Small intestine (tissue), 7 donors: ENCODE results near the gene SBNO1. TPM values are rescaled to one million over a fixed set of nuclear protein-coding genes. Genes with fewer than 3 reads are reported as not detected.
"Not testable (repeated sequence)": the region's sequence is repeated elsewhere in the genome, so short reads cannot be mapped to it uniquely, and the experiment has no call there.

Experiments
- DNase-seq, 2 donors: peaks; one replicate each; pipeline versions ENCODE4 v3.0.0 to v3.0.0-alpha.2; 2013
- FAIRE-seq: peaks from 2 replicates; lab custom pipeline; 2012; peaks lifted over from hg19 to GRCh38; lab: Jason Lieb, UNC
- H3K27ac ChIP-seq, 3 donors: one replicate each; pipeline ENCODE4 v1.5.1; 2013; ENCODE audit warnings: low read length in 2 of 3, mild to moderate bottlenecking in 2 of 3, control low read depth in 1 of 3, inconsistent platforms in 1 of 3, low read depth in 1 of 3, moderate library complexity in 1 of 3
- H3K27me3 ChIP-seq, 3 donors: one replicate each; pipeline ENCODE4 v1.6.1; 2013; ENCODE audit warnings: low read length in 3 of 3, inconsistent platforms in 1 of 3; ENCODE audit not compliant: control insufficient read depth in 3 of 3, insufficient read depth in 3 of 3
- H3K36me3 ChIP-seq, 3 donors: one replicate each; pipeline ENCODE4 v1.6.1; 2013; ENCODE audit warnings: low read length in 3 of 3, inconsistent platforms in 1 of 3, low read depth in 1 of 3, mild to moderate bottlenecking in 1 of 3, moderate library complexity in 1 of 3; ENCODE audit not compliant: control insufficient read depth in 3 of 3, insufficient read depth in 2 of 3
- H3K4me1 ChIP-seq, 3 donors: one replicate each; pipeline ENCODE4 v1.6.1; 2013; ENCODE audit warnings: low read length in 2 of 3, inconsistent platforms in 1 of 3, low read depth in 1 of 3, mild to moderate bottlenecking in 1 of 3, moderate library complexity in 1 of 3; ENCODE audit not compliant: control insufficient read depth in 3 of 3, insufficient read depth in 2 of 3
- H3K4me3 ChIP-seq, 3 donors: one replicate each; pipeline ENCODE4 v1.5.1; 2013; ENCODE audit warnings: low read length in 3 of 3, control low read depth in 1 of 3, inconsistent platforms in 1 of 3, low read depth in 1 of 3, mild to moderate bottlenecking in 1 of 3, moderate library complexity in 1 of 3
- H3K9me3 ChIP-seq, 2 donors: one replicate each; pipeline ENCODE4 v1.6.1; 2013; ENCODE audit warnings: low read depth in 1 of 2, low read length in 1 of 2; ENCODE audit not compliant: control insufficient read depth in 2 of 2, insufficient read depth in 1 of 2
- WGBS, 3 donors: extraction: QIAGEN DNeasy Blood & Tissue Kit; methylation state at CpG; one replicate each; pipeline ENCODE4 v1.1.7; 2013; 5-methylcytosine and 5-hydroxymethylcytosine counted together
- polyA plus RNA-seq, 4 donors: library from polyadenylated mRNA; stranded (reverse) in 3 of 4; unstranded in 1 of 4; fragments of 200-250 nt in 3 of 4; fragments of 120-200 nt in 1 of 4; gene quantifications; one replicate each; pipeline versions ENCODE4 v1.2.1 to v1.2.3, GENCODE V29; 2013
- donor health status: healthy with polysubstance abuse.
- donor health status: control.
- donor health status: control.
- donor health status: Bipolar disorder and iron deficiency.
- donor health status: healthy.

Gene SBNO1
- polyA plus RNA-seq, 4 donors: 5.1 to 19.9 (median 6.5) TPM

GRCh38 chr12:123387508-123388176 is 23.0 kb upstream of the SBNO1 start:
- peaks cover 4 to 26% (median 6%) of the 10 kb centered on the region in 3 donors for H3K36me3 ChIP-seq
- H3K27me3 ChIP-seq: no peaks in the 10 kb centered on the region
- no peak for DNase-seq
- H3K27ac ChIP-seq: peak overlapping the region; percentile 71 to 94 (median 87)
- no peaks in the 10 kb centered on the region for H3K9me3 ChIP-seq
- peak overlapping the region in 2 of 3 donors; percentile 56 to 90 for H3K4me3 ChIP-seq
- H3K4me1 ChIP-seq: peaks cover 3 to 29% (median 4%) of the 10 kb centered on the region in 3 donors
- no peak for FAIRE-seq
- WGBS, 3 donors: 58 to 68% (median 59%) methylated on average over 8 of the region's 8 CpGs

- H3K4me1 ChIP-seq: peaks cover 3 to 29% (median 4%) of the 10 kb centered on the region in 3 donors
- FAIRE-seq, H3K9me3 ChIP-seq, H3K27ac ChIP-seq, H3K4me3 ChIP-seq, DNase-seq, H3K27me3 ChIP-seq, H3K36me3 ChIP-seq: not testable (repeated sequence)
- 90 to 94% (median 92%) methylated on average over 9 of the region's 9 CpGs for WGBS, 3 donors
Measured at GRCh38 chr12:123385536-123385935, 20.9 kb upstream of the SBNO1 start.

GRCh38 chr12:123384994-123385376 is 20.3 kb upstream of the SBNO1 start:
- Histone ChIP-seq H3K27ac (no peak overlapping the region), H3K36me3 (peaks cover 0 to 2% (median 0%) of the 10 kb centered on the region in 3 donors)

GRCh38 chr12:123384318-123384993 is 19.8 kb upstream of the SBNO1 start:
- Histone ChIP-seq H3K36me3 (no peaks in the 10 kb centered on the region), H3K4me1 (peaks cover 3 to 23% (median 4%) of the 10 kb centered on the region in 3 donors), H3K27ac (peak overlapping the region in 2 of 3 donors; percentile 66 to 68), H3K9me3 (no peaks in the 10 kb centered on the region), H3K27me3 (no peaks in the 10 kb centered on the region), H3K4me3 (peak overlapping the region; percentile 67 to 83 (median 70))
- DNase-seq: peak; percentile 13 to 44
- no peak for FAIRE-seq
- WGBS, 3 donors: 2% methylated on average over 38 to 41 of the region's 41 CpGs

More at GRCh38 chr12:123384994-123385376, 20.3 kb upstream of the SBNO1 start:
- Histone ChIP-seq H3K4me1 (peaks cover 3 to 24% (median 4%) of the 10 kb centered on the region in 3 donors), H3K4me3 (peak overlapping the region in 2 of 3 donors; percentile 67 to 83), H3K9me3 (no peaks in the 10 kb centered on the region), H3K27me3 (no peaks in the 10 kb centered on the region)
- 17 to 26% (median 18%) methylated on average over 1 of the region's 1 CpG for WGBS, 3 donors
- FAIRE-seq: no peak
- DNase-seq: no peak

DNA sequence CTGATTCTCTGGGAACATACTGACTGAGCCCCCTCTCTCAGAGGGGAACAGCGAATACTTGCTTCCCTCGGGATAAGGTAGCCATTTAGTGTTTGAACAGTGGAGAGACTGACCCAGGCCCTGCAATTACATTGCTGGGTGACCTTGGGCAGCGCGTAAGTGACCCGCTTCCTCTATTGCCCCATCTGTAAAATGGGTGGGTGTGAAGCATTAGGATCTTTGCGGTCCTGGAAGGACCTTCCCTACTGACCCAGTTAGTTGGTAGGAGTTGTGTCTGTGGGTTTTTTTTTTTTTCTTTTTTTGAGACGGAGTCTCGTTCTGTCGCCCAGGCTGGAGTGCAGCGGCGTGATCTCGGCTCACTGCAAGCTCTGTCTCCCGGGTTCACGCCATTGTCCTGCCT is 18.0 kb upstream of the SBNO1 start:
- Histone ChIP-seq H3K27ac (no peak overlapping the region), H3K4me1 (peaks cover under 1 to 16% (median 3%) of the 10 kb centered on the region in 3 donors), H3K27me3 (no peaks in the 10 kb centered on the region), H3K36me3 (no peaks in the 10 kb centered on the region), H3K4me3 (peak overlapping the region in 1 of 3 donors; percentile 70), H3K9me3 (no peaks in the 10 kb centered on the region)
- no peak for DNase-seq
- 92 to 96% (median 94%) methylated on average over 10 to 14 of the region's 14 CpGs for WGBS, 3 donors
- no peak for FAIRE-seq

DNA sequence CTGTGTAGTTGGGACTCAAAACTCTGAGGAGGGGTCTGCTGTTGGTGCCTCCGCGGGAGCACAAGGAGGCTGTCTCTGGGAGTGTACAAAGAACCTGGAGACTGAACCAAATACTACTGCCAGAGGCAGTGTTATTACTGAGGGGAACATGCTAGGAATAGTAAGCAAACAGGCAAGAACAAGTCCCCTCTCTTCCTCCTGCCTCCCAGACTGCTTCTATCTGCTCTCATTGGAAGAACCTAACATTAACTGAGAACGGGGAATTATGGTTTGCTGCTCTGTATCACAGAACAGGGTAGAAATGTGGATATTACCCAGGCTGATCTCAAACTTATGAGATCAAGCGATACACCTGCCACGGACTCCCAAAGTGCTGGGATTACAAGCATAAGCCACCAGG is 14.7 kb upstream of the SBNO1 start:
- H3K27ac ChIP-seq: no peak overlapping the region
- WGBS, 3 donors: 86 to 97% (median 91%) methylated on average over 5 of the region's 5 CpGs
- H3K27me3 ChIP-seq: no peaks in the 10 kb centered on the region
- H3K4me1 ChIP-seq: no peaks in the 10 kb centered on the region
- DNase-seq (no peak), FAIRE-seq (no peak)
- H3K9me3 ChIP-seq: no peaks in the 10 kb centered on the region
- no peaks in the 10 kb centered on the region for H3K36me3 ChIP-seq
- H3K4me3 ChIP-seq: no peak overlapping the region

DNA sequence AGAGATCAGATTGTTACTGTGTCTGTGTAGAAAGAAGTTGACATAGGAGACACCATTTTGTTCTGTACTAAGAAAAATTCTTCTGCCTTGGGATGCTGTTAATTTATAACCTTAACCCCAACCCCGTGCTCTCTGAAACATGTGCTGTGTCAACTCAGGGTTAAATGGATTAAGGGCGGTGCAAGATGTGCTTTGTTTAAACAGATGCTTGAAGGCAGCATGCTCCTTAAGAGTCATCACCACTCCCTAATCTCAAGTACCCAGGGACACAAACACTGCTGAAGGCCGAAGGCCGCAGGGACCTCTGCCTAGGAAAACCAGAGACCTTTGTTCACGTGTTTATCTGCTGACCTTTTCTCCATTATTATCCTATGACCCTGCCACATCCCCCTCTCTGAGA is 7.8 kb upstream of the SBNO1 start:
- not testable (repeated sequence) for H3K27me3 ChIP-seq, H3K27ac ChIP-seq, H3K9me3 ChIP-seq, DNase-seq, FAIRE-seq, H3K36me3 ChIP-seq, H3K4me1 ChIP-seq, H3K4me3 ChIP-seq
- 34 to 64% (median 45%) methylated on average over 4 to 5 of the region's 5 CpGs for WGBS, 3 donors

GRCh38 chr12:123371667-123372368 is 7.2 kb upstream of the SBNO1 start:
- H3K36me3 ChIP-seq, DNase-seq, FAIRE-seq, H3K27ac ChIP-seq, H3K27me3 ChIP-seq, H3K4me1 ChIP-seq, H3K4me3 ChIP-seq, H3K9me3 ChIP-seq: not testable (repeated sequence)
- WGBS, 3 donors: 93 to 95% (median 94%) methylated on average over 43 to 48 of the region's 48 CpGs
